Measurements from ENCODE around the gene VRK1.

VRK1 gene

DNA sequence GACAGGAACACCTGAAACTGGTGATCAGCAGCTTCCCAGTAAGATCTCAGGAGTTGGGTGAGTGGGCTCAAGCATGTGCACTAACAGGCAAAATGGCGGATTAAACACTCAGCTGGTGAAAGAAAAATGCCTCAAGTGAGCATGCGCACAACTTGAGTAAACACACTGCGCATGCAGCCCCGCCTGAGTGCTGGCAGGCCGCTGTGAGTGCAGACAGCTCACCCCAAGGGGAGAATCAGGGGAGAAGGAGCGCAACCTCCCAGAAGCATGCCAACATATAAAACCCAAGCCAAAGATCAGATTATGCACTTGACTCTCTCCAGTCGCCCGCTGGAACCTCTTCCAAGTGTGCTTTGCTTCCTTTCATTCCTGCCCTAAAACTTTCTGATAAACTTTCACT is 125.8 kb downstream of the VRK1 start:
- DNase-seq (ENCODE audit: low read depth in 1 of 2, low spot score in 1 of 2) = no peak
- TF ChIP-seq, protein P1, sequence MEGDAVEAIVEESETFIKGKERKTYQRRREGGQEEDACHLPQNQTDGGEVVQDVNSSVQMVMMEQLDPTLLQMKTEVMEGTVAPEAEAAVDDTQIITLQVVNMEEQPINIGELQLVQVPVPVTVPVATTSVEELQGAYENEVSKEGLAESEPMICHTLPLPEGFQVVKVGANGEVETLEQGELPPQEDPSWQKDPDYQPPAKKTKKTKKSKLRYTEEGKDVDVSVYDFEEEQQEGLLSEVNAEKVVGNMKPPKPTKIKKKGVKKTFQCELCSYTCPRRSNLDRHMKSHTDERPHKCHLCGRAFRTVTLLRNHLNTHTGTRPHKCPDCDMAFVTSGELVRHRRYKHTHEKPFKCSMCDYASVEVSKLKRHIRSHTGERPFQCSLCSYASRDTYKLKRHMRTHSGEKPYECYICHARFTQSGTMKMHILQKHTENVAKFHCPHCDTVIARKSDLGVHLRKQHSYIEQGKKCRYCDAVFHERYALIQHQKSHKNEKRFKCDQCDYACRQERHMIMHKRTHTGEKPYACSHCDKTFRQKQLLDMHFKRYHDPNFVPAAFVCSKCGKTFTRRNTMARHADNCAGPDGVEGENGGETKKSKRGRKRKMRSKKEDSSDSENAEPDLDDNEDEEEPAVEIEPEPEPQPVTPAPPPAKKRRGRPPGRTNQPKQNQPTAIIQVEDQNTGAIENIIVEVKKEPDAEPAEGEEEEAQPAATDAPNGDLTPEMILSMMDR (IDR thresholded peaks at IDR 0.05; ENCODE audit: insufficient read depth, low read length) = no peak
- TF ChIP-seq GABPA (IDR thresholded peaks at IDR 0.05; ENCODE audit: low read depth) = no peak
- no peak for TF ChIP-seq POLR2AphosphoS5 (IDR thresholded peaks at IDR 0.05; ENCODE audit: low read depth)
- TF ChIP-seq SPI1 (IDR thresholded peaks at IDR 0.05; ENCODE audit: borderline replicate concordance, low read depth) = no peak
- TF ChIP-seq, protein P2, sequence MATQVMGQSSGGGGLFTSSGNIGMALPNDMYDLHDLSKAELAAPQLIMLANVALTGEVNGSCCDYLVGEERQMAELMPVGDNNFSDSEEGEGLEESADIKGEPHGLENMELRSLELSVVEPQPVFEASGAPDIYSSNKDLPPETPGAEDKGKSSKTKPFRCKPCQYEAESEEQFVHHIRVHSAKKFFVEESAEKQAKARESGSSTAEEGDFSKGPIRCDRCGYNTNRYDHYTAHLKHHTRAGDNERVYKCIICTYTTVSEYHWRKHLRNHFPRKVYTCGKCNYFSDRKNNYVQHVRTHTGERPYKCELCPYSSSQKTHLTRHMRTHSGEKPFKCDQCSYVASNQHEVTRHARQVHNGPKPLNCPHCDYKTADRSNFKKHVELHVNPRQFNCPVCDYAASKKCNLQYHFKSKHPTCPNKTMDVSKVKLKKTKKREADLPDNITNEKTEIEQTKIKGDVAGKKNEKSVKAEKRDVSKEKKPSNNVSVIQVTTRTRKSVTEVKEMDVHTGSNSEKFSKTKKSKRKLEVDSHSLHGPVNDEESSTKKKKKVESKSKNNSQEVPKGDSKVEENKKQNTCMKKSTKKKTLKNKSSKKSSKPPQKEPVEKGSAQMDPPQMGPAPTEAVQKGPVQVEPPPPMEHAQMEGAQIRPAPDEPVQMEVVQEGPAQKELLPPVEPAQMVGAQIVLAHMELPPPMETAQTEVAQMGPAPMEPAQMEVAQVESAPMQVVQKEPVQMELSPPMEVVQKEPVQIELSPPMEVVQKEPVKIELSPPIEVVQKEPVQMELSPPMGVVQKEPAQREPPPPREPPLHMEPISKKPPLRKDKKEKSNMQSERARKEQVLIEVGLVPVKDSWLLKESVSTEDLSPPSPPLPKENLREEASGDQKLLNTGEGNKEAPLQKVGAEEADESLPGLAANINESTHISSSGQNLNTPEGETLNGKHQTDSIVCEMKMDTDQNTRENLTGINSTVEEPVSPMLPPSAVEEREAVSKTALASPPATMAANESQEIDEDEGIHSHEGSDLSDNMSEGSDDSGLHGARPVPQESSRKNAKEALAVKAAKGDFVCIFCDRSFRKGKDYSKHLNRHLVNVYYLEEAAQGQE (IDR thresholded peaks at IDR 0.05; ENCODE audit: insufficient replicate concordance, low read depth) = no peak
- H3K27ac ChIP-seq (replicated peaks) = no peak overlapping the region
- H3K27me3 ChIP-seq (ENCODE audit: insufficient read depth, poor library complexity, severe bottlenecking) = no peaks in the 10 kb centered on the region
- H3K4me3 ChIP-seq (replicated peaks; ENCODE audit: insufficient read depth, low read length) = no peak overlapping the region

- DNase-seq (ENCODE audit: low read depth in 1 of 2, low spot score in 1 of 2) = no peak
- Histone ChIP-seq H3K4me3 (replicated peaks; ENCODE audit: insufficient read depth, low read length) (no peak overlapping the region), H3K27ac (replicated peaks) (no peak overlapping the region), H3K27me3 (ENCODE audit: insufficient read depth, poor library complexity, severe bottlenecking) (no peaks in the 10 kb centered on the region)
- TF ChIP-seq SPI1 (IDR thresholded peaks at IDR 0.05; ENCODE audit: borderline replicate concordance, low read depth) (no peak), POLR2AphosphoS5 (IDR thresholded peaks at IDR 0.05; ENCODE audit: low read depth) (no peak), GABPA (IDR thresholded peaks at IDR 0.05; ENCODE audit: low read depth) (no peak)
- TF ChIP-seq, protein P1 (IDR thresholded peaks at IDR 0.05; ENCODE audit: insufficient read depth, low read length) = no peak
- TF ChIP-seq, protein P2 (IDR thresholded peaks at IDR 0.05; ENCODE audit: insufficient replicate concordance, low read depth) = no peak
Observed at GRCh38 chr14:96925422-96925821, 128.2 kb downstream of the VRK1 start.

DNA sequence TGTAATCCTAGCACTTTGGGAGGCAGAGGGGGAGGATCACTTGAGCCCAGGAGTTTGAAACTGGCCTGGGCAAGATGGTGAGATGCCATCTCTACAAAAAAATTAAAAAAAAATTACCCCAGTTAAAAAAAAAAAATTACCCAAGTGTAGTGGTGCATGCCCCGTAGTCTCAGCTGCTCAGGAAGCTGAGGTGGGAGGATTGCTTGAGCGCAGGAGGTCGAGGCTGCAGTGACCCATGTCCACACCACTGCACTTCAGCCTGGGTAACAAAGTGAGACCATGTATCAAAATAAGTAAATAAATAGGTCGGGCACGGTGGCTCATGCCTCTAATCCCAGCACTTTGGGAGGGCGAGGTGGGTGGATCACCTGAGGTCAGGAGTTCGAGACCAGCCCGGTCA is 128.8 kb downstream of the VRK1 start:
- Histone ChIP-seq H3K27ac (replicated peaks) (no peak overlapping the region), H3K27me3 (ENCODE audit: insufficient read depth, poor library complexity, severe bottlenecking) (no peaks in the 10 kb centered on the region), H3K4me3 (replicated peaks; ENCODE audit: insufficient read depth, low read length) (no peak overlapping the region)
- DNase-seq (ENCODE audit: low read depth in 1 of 2, low spot score in 1 of 2) = no peak
- TF ChIP-seq SPI1 (IDR thresholded peaks at IDR 0.05; ENCODE audit: borderline replicate concordance, low read depth) = no peak
- TF ChIP-seq, protein P2 (IDR thresholded peaks at IDR 0.05; ENCODE audit: insufficient replicate concordance, low read depth) = no peak
- TF ChIP-seq, protein P1 (IDR thresholded peaks at IDR 0.05; ENCODE audit: insufficient read depth, low read length) = no peak

Measured in HL-60 (cell line).